Peyer's patch (tissue), 4 donors: Measurements from ENCODE around the gene FNBP1L.

ENCODE experiments used
- CTCF ChIP-seq, 6 experiments: fragments of 450-650 bp in 4 of 6; fragments of 200-600 bp in 2 of 6; sonication (generic) in 1 of 6; IDR thresholded peaks; one replicate each; pipeline ENCODE4 v1.5.1; 2017 to 2019; ENCODE audit warnings: antibody characterized with exemption in 6 of 6, mild to moderate bottlenecking in 3 of 6, moderate library complexity in 1 of 6
- POLR2A ChIP-seq, 2 donors: fragments of 450-650 bp; IDR thresholded peaks; one replicate each; pipeline ENCODE4 v1.5.1; 2017; ENCODE audit warnings: antibody characterized with exemption in 2 of 2, mild to moderate bottlenecking in 2 of 2, moderate library complexity in 2 of 2

GRCh38 chr1:93518516-93518915, 70.6 kb downstream of the FNBP1L start:
- TF ChIP-seq CTCF (IDR thresholded peaks at IDR 0.05) (no peak), POLR2A (IDR thresholded peaks at IDR 0.05) (no peak)
